WTC11 (cell line): ENCODE results near the gene NOL4L. TPM values are rescaled to one million over a fixed set of nuclear protein-coding genes. Genes with fewer than 3 reads are reported as not detected.

Experiments
- ATAC-seq: fragments of 200-7000 bp; cut with Tn5 transposase; 2 replicates; pipeline ENCODE4 v1.10.0; 2021; ENCODE audit warnings: mild to moderate bottlenecking, moderate library complexity
- CTCF ChIA-PET: fragments of 300-600 bp; sonication (Branson Sonifier 250); formaldehyde crosslinking; loops from one replicate; lab custom pipeline; 2021; ENCODE audit warnings: antibody characterized with exemption; lab: Charles Lee
- POLR2A ChIA-PET: fragments of 350-600 bp; sonication (Branson Sonifier 250); formaldehyde crosslinking; loops from one replicate; lab custom pipeline; 2021; ENCODE audit warnings: antibody characterized with exemption; lab: Charles Lee
- DNase-seq: peaks from one replicate; pipeline ENCODE4 v3.0.0; 2021; ENCODE audit warnings: low spot score
- H3K27ac Mint-ChIP-seq: 2 replicates; pipeline ENCODE4 v1.8.0; 2021; ENCODE audit warnings: mixed read lengths
- H3K27me3 Mint-ChIP-seq: 2 replicates; pipeline ENCODE4 v1.8.0; 2021; ENCODE audit warnings: low read depth, mild to moderate bottlenecking, moderate library complexity, mixed read lengths
- H3K36me3 Mint-ChIP-seq: 2 replicates; pipeline ENCODE4 v1.8.0; 2021; ENCODE audit warnings: mixed read lengths
- H3K4me1 Mint-ChIP-seq: 2 replicates; pipeline ENCODE4 v1.8.0; 2022; ENCODE audit warnings: mixed read lengths
- H3K4me3 Mint-ChIP-seq: 2 replicates; pipeline ENCODE4 v1.8.0; 2021; ENCODE audit warnings: mild to moderate bottlenecking, moderate library complexity, mixed read lengths
- H3K9me3 Mint-ChIP-seq: 2 replicates; pipeline ENCODE4 v1.8.0; 2021; ENCODE audit warnings: mixed read lengths
- ATF3 ChIP-seq: sonication (generic); formaldehyde crosslinking; conservative IDR thresholded peaks from 2 replicates; pipeline ENCODE4 v1.8.1; 2022; ENCODE audit warnings: mild to moderate bottlenecking, missing genetic modification reagents
- CREB1 ChIP-seq: sonication (generic); formaldehyde crosslinking; IDR thresholded peaks from 2 replicates; pipeline ENCODE4 v1.8.0; 2023; ENCODE audit warnings: mild to moderate bottlenecking, missing genetic modification reagents
- CREM ChIP-seq: sonication (generic); formaldehyde crosslinking; IDR thresholded peaks from 2 replicates; pipeline ENCODE4 v1.8.1; 2022; ENCODE audit warnings: mild to moderate bottlenecking, missing genetic modification reagents, moderate library complexity
- CTCF ChIP-seq: fragments of 200-600 bp; IDR thresholded peaks from 2 replicates; pipeline ENCODE4 v1.8.0; 2022; ENCODE audit warnings: antibody characterized with exemption
- HMGA2 ChIP-seq: fragments of 250-450 bp; sonication (Bioruptor Pico); IDR thresholded peaks from 2 replicates; pipeline ENCODE4 v1.4.0; 2021; ENCODE audit warnings: mild to moderate bottlenecking, moderate library complexity
- IRF1 ChIP-seq: sonication (generic); formaldehyde crosslinking; IDR thresholded peaks from 2 replicates; pipeline ENCODE4 v1.8.0; 2023; ENCODE audit warnings: missing genetic modification reagents
- MXD4 ChIP-seq: fragments of 250-450 bp; sonication (Bioruptor Pico); IDR thresholded peaks from 2 replicates; pipeline ENCODE4 v1.8.0; 2021; ENCODE audit warnings: mild to moderate bottlenecking, moderate library complexity, borderline replicate concordance
- NFE2L1 ChIP-seq: sonication (generic); formaldehyde crosslinking; IDR thresholded peaks from 2 replicates; pipeline ENCODE4 v1.8.1; 2023; ENCODE audit warnings: missing genetic modification reagents
- RORB ChIP-seq: fragments of 250-450 bp; sonication (Bioruptor Pico); IDR thresholded peaks from 2 replicates; pipeline ENCODE4 v1.9.0; 2021; ENCODE audit warnings: mild to moderate bottlenecking
- SOX15 ChIP-seq: fragments of 250-450 bp; sonication (Bioruptor Pico); IDR thresholded peaks from 2 replicates; pipeline ENCODE4 v1.9.0; 2021; ENCODE audit warnings: mild to moderate bottlenecking
- STAT6 ChIP-seq: sonication (generic); formaldehyde crosslinking; conservative IDR thresholded peaks from 2 replicates; pipeline ENCODE4 v1.8.1; 2023; ENCODE audit warnings: mild to moderate bottlenecking, low read depth, missing genetic modification reagents, moderate library complexity
- TEAD1 ChIP-seq: sonication (generic); formaldehyde crosslinking; IDR thresholded peaks from 2 replicates; pipeline ENCODE4 v1.8.0; 2022; ENCODE audit warnings: mild to moderate bottlenecking, missing genetic modification reagents
- USF1 ChIP-seq: sonication (generic); formaldehyde crosslinking; IDR thresholded peaks from 2 replicates; pipeline ENCODE4 v1.8.0; 2022; ENCODE audit warnings: mild to moderate bottlenecking, missing genetic modification reagents
- USF2 ChIP-seq: sonication (generic); formaldehyde crosslinking; IDR thresholded peaks from 2 replicates; pipeline ENCODE4 v1.8.1; 2023; ENCODE audit warnings: mild to moderate bottlenecking, missing genetic modification reagents, moderate library complexity
- ZMAT4 ChIP-seq: fragments of 250-450 bp; sonication (Bioruptor Pico); IDR thresholded peaks from 2 replicates; pipeline ENCODE4 v1.9.0; 2021; ENCODE audit warnings: mild to moderate bottlenecking
- ZNF232 ChIP-seq: sonication (generic); formaldehyde crosslinking; IDR thresholded peaks from 2 replicates; pipeline ENCODE4 v1.8.0; 2022; ENCODE audit warnings: mild to moderate bottlenecking, missing genetic modification reagents
- ZNF416 ChIP-seq: fragments of 250-450 bp; sonication (Bioruptor Pico); IDR thresholded peaks from 2 replicates; pipeline ENCODE4 v1.9.0; 2021; ENCODE audit warnings: mild to moderate bottlenecking, inconsistent platforms
- ZNF423 ChIP-seq: fragments of 250-450 bp; sonication (Bioruptor Pico); IDR thresholded peaks from 2 replicates; pipeline ENCODE4 v2.1.2; 2022; ENCODE audit warnings: mild to moderate bottlenecking, moderate library complexity
- total RNA-seq: library from RNA; stranded (reverse); gene quantifications from 3 replicates; pipeline ENCODE4 v1.2.3, GENCODE V29; 2021

NOL4L gene
- total RNA-seq, 1 experiment from 2014 or later: 29.0 TPM

- POLR2A ChIA-PET: no interaction called here
- DNase-seq: no peak
- peaks cover 22% of the 10 kb centered on the region for H3K27me3 Mint-ChIP-seq
- CTCF ChIA-PET: interaction anchor here (0.7 to 1.9 kb wide), 3 partner anchors 8 to 351 kb away, joined by 3 to 9 read pairs (median 3); no protein-coding TSS in a partner anchor
- TF ChIP-seq CREB1: no peak
- no peak for TF ChIP-seq USF2 (CRISPR knock-in tag)
- no peak for TF ChIP-seq ZNF423 (CRISPR knock-in tag)
- TF ChIP-seq MXD4: no peak
- TF ChIP-seq ZNF232 (CRISPR knock-in tag): no peak
- TF ChIP-seq IRF1 (CRISPR knock-in tag): no peak
- no peak for TF ChIP-seq RORB (CRISPR knock-in tag)
- TF ChIP-seq HMGA2 (CRISPR knock-in tag): no peak
- no peak for TF ChIP-seq STAT6 (CRISPR knock-in tag)
- no peak for TF ChIP-seq TEAD1
- TF ChIP-seq CREM (CRISPR knock-in tag): no peak
- TF ChIP-seq ATF3 (CRISPR knock-in tag): no peak
- no peak for TF ChIP-seq ZMAT4
- TF ChIP-seq ZNF416: no peak
- no peak for TF ChIP-seq USF1
- H3K36me3 Mint-ChIP-seq: no peaks in the 10 kb centered on the region
- no peak for ATAC-seq
- no peak overlapping the region for H3K27ac Mint-ChIP-seq
- no peak overlapping the region for H3K4me3 Mint-ChIP-seq
- H3K9me3 Mint-ChIP-seq: no peaks in the 10 kb centered on the region
- H3K4me1 Mint-ChIP-seq: peaks cover 43% of the 10 kb centered on the region
Observed at GRCh38 chr20:32539817-32540675, 45.1 kb downstream of the NOL4L start.

GRCh38 chr20:32539026-32539816 lies 45.9 kb downstream of the NOL4L start:
- H3K27me3 Mint-ChIP-seq: peaks cover 22% of the 10 kb centered on the region
- no peaks in the 10 kb centered on the region for H3K9me3 Mint-ChIP-seq
- ATAC-seq (no peak), DNase-seq (no peak)
- ChIA-PET POLR2A (no interaction called here), CTCF (interaction anchor here (0.7 to 1.9 kb wide), 6 partner anchors 8 to 466 kb away, joined by 3 to 9 read pairs (median 4); no protein-coding TSS in a partner anchor)
- no peak overlapping the region for H3K27ac Mint-ChIP-seq
- no peaks in the 10 kb centered on the region for H3K36me3 Mint-ChIP-seq
- H3K4me3 Mint-ChIP-seq: no peak overlapping the region
- peaks cover 49% of the 10 kb centered on the region for H3K4me1 Mint-ChIP-seq
- TF ChIP-seq USF1 (peak; percentile 36; the same call in 1 of the 2 replicates), SOX15 (CRISPR knock-in tag) (no peak), STAT6 (CRISPR knock-in tag) (no peak), CTCF (no peak), USF2 (CRISPR knock-in tag) (peak; percentile 54; the same call in 1 of the 2 replicates), NFE2L1 (CRISPR knock-in tag) (no peak)
